Tibial nerve (tissue), 4 donors: ENCODE data around the gene THOC2. TPM values are rescaled to one million over a fixed set of nuclear protein-coding genes. Genes with fewer than 3 reads are reported as not detected.
"Not testable (repeated sequence)": the region's sequence is repeated elsewhere in the genome, so short reads cannot be mapped to it uniquely, and the experiment has no call there.

Experiments used
- DNase-seq, 2 donors: peaks; one replicate each; pipeline ENCODE4 v3.0.0-alpha.2; 2019; ENCODE audit warnings: low spot score in 2 of 2
- H3K27ac ChIP-seq, 4 donors: fragments of 200-600 bp; sonication (generic) in 3 of 4; one replicate each; pipeline ENCODE4 v1.5.1; 2017 to 2019; ENCODE audit warnings: mild to moderate bottlenecking in 1 of 4
- H3K27me3 ChIP-seq, 2 donors: fragments of 200-600 bp; sonication (generic) in 1 of 2; one replicate each; pipeline versions ENCODE4 v1.5.1 to v1.6.0; 2017 to 2019
- H3K36me3 ChIP-seq, 3 donors: fragments of 200-600 bp; sonication (generic); one replicate each; pipeline ENCODE4 v1.5.1; 2018 to 2019
- H3K4me1 ChIP-seq, 4 donors: fragments of 200-600 bp; sonication (generic) in 3 of 4; one replicate each; pipeline ENCODE4 v1.5.1; 2017 to 2019
- H3K4me3 ChIP-seq, 4 donors: fragments of 200-600 bp; sonication (generic) in 3 of 4; one replicate each; pipeline ENCODE4 v1.5.1; 2017 to 2019; ENCODE audit warnings: mild to moderate bottlenecking in 1 of 4, moderate library complexity in 1 of 4
- H3K9me3 ChIP-seq, 4 donors: fragments of 200-600 bp; sonication (generic) in 3 of 4; one replicate each; pipeline ENCODE4 v1.5.1; 2017 to 2019
- EP300 ChIP-seq, 2 donors: sonication (generic); formaldehyde crosslinking; IDR thresholded peaks; one replicate each; pipeline ENCODE4 v1.6.1; 2017; ENCODE audit warnings: antibody characterized with exemption in 2 of 2, mild to moderate bottlenecking in 1 of 2
- POLR2A ChIP-seq, 2 donors: fragments of 450-650 bp; IDR thresholded peaks; one replicate each; pipeline ENCODE4 v1.6.1; 2017; ENCODE audit warnings: antibody characterized with exemption in 2 of 2, mild to moderate bottlenecking in 2 of 2, moderate library complexity in 2 of 2
- WGBS, 2 donors: methylation state at CpG; one replicate each; pipeline ENCODE4 v1.1.5; 2018; 5-methylcytosine and 5-hydroxymethylcytosine counted together
- total RNA-seq, 4 donors: library from RNA; depleted of rRNA; stranded (reverse); fragments of >200 nt; gene quantifications; one replicate each; pipeline ENCODE4 v1.1.0, GENCODE V29; 2016
- TF ChIP-seq, protein P1 (sequence below), 5 experiments: fragments of 200-600 bp in 3 of 5; fragments of 450-650 bp in 2 of 5; sonication (generic) in 3 of 5; IDR thresholded peaks; one replicate each; pipeline ENCODE4 v1.5.1; 2016 to 2019; ENCODE audit warnings: antibody characterized with exemption in 5 of 5, mild to moderate bottlenecking in 3 of 5, moderate library complexity in 2 of 5

THOC2 gene
- total RNA-seq, 4 donors from 2014 or later, result 74.4 to 93.3 (median 85.6) TPM

GRCh38 chrX:123581586-123581985 lies 151.3 kb downstream of the THOC2 start:
- WGBS, 2 donors, result 27 to 39% methylated on average over 1 of the region's 1 CpG
- DNase-seq, result no peak
- Histone ChIP-seq H3K36me3 (no peaks in the 10 kb centered on the region), H3K27ac (no peak overlapping the region), H3K9me3 (no peaks in the 10 kb centered on the region), H3K4me3 (no peak overlapping the region), H3K27me3 (no peaks in the 10 kb centered on the region), H3K4me1 (no peaks in the 10 kb centered on the region)
- TF ChIP-seq EP300 (IDR thresholded peaks at IDR 0.05) (no peak), POLR2A (IDR thresholded peaks at IDR 0.05) (no peak)
- TF ChIP-seq, protein P1, sequence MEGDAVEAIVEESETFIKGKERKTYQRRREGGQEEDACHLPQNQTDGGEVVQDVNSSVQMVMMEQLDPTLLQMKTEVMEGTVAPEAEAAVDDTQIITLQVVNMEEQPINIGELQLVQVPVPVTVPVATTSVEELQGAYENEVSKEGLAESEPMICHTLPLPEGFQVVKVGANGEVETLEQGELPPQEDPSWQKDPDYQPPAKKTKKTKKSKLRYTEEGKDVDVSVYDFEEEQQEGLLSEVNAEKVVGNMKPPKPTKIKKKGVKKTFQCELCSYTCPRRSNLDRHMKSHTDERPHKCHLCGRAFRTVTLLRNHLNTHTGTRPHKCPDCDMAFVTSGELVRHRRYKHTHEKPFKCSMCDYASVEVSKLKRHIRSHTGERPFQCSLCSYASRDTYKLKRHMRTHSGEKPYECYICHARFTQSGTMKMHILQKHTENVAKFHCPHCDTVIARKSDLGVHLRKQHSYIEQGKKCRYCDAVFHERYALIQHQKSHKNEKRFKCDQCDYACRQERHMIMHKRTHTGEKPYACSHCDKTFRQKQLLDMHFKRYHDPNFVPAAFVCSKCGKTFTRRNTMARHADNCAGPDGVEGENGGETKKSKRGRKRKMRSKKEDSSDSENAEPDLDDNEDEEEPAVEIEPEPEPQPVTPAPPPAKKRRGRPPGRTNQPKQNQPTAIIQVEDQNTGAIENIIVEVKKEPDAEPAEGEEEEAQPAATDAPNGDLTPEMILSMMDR (IDR thresholded peaks at IDR 0.05), result no peak

DNA sequence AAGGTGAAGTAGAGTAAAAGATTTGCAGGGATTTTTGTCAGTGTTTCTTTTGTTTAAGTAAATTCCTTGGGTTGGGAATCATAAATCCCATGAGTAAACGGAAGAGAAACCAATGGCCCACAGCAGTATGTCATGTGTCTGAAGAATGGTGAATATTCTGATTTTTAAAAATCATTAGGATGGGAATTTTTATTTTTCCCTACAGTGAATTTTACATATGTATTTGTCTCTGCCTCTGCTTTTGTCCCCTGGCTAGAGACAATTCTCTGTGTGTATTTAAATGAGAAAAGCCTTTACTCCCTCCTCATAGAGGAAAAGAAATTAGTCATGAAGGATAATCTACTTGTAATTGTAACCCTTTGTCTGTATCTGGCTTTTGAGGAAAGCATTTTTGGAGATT lies 152.1 kb downstream of the THOC2 start:
- H3K36me3 ChIP-seq, result no peaks in the 10 kb centered on the region
- TF ChIP-seq EP300 (IDR thresholded peaks at IDR 0.05) (no peak), POLR2A (IDR thresholded peaks at IDR 0.05) (no peak)
- TF ChIP-seq, protein P1 (IDR thresholded peaks at IDR 0.05), result no peak
- no peaks in the 10 kb centered on the region for H3K27me3 ChIP-seq
- no peak overlapping the region for H3K27ac ChIP-seq
- WGBS, 2 donors, result 50 to 64% methylated on average over 1 of the region's 1 CpG
- no peak overlapping the region for H3K4me3 ChIP-seq
- no peaks in the 10 kb centered on the region for H3K4me1 ChIP-seq
- DNase-seq, result no peak
- H3K9me3 ChIP-seq, result no peaks in the 10 kb centered on the region

- H3K27me3 ChIP-seq, H3K4me1 ChIP-seq, DNase-seq, H3K36me3 ChIP-seq, H3K4me3 ChIP-seq, H3K27ac ChIP-seq, H3K9me3 ChIP-seq: not testable (repeated sequence)
- 92 to 94% methylated on average over 2 to 5 of the region's 5 CpGs for WGBS, 2 donors
Observed at GRCh38 chrX:123574027-123574426, 158.8 kb downstream of the THOC2 start.

DNA sequence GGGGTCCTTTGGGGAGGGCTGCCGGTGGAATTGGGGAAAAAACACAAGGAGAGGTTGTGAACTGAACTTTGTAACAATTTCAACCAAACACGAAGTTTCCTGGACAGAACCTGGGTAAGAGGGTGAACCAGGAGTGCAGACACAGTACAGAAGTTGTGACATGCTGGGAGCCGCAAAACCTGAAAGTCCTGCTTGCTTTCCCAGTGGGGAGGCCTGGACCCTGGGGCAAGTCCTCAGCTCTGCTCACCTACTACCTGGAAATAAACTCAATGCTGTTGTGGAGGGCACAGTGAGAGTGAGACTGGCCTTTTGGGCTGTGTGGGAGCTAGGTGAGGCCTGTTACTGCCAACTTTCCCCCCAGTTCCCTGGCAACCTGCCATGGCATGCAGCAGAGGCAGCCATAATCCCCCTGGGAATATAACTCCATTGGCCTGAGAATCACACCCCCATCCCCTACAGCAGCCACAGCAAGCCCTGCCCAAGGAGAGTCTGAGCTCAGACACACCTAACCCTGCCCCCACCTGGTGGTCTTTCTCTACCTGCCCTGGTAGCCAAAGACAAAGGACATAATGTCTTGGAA lies 162.8 kb downstream of the THOC2 start:
- no peaks in the 10 kb centered on the region for H3K27me3 ChIP-seq
- H3K4me1 ChIP-seq, result no peaks in the 10 kb centered on the region
- TF ChIP-seq, protein P1 (IDR thresholded peaks at IDR 0.05), result no peak
- no peak for TF ChIP-seq EP300 (IDR thresholded peaks at IDR 0.05)
- no peak for TF ChIP-seq POLR2A (IDR thresholded peaks at IDR 0.05)
- 64 to 74% methylated on average over 2 to 3 of the region's 3 CpGs for WGBS, 2 donors
- DNase-seq, result no peak
- no peaks in the 10 kb centered on the region for H3K36me3 ChIP-seq
- H3K27ac ChIP-seq, result no peak overlapping the region
- H3K4me3 ChIP-seq, result no peak overlapping the region
- peaks cover 0 to 3% (median 0%) of the 10 kb centered on the region in 4 donors for H3K9me3 ChIP-seq

GRCh38 chrX:123563167-123563566 lies 169.7 kb downstream of the THOC2 start:
- Histone ChIP-seq H3K27ac (no peak overlapping the region), H3K4me3 (no peak overlapping the region), H3K27me3 (no peaks in the 10 kb centered on the region), H3K4me1 (no peaks in the 10 kb centered on the region), H3K9me3 (no peaks in the 10 kb centered on the region), H3K36me3 (no peaks in the 10 kb centered on the region)
- DNase-seq, result no peak
- TF ChIP-seq, protein P1 (IDR thresholded peaks at IDR 0.05), result no peak
- no peak for TF ChIP-seq EP300 (IDR thresholded peaks at IDR 0.05)
- no peak for TF ChIP-seq POLR2A (IDR thresholded peaks at IDR 0.05)
- 81 to 93% methylated on average over 4 of the region's 4 CpGs for WGBS, 2 donors
